Measurements from ENCODE around the gene PLAGL2. TPM values are rescaled to one million over a fixed set of nuclear protein-coding genes. Genes with fewer than 3 reads are reported as not detected.

Gene PLAGL2, protein sequence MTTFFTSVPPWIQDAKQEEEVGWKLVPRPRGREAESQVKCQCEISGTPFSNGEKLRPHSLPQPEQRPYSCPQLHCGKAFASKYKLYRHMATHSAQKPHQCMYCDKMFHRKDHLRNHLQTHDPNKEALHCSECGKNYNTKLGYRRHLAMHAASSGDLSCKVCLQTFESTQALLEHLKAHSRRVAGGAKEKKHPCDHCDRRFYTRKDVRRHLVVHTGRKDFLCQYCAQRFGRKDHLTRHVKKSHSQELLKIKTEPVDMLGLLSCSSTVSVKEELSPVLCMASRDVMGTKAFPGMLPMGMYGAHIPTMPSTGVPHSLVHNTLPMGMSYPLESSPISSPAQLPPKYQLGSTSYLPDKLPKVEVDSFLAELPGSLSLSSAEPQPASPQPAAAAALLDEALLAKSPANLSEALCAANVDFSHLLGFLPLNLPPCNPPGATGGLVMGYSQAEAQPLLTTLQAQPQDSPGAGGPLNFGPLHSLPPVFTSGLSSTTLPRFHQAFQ
- 5.1 and 6.2 TPM in 2 replicates for total RNA-seq

DNA sequence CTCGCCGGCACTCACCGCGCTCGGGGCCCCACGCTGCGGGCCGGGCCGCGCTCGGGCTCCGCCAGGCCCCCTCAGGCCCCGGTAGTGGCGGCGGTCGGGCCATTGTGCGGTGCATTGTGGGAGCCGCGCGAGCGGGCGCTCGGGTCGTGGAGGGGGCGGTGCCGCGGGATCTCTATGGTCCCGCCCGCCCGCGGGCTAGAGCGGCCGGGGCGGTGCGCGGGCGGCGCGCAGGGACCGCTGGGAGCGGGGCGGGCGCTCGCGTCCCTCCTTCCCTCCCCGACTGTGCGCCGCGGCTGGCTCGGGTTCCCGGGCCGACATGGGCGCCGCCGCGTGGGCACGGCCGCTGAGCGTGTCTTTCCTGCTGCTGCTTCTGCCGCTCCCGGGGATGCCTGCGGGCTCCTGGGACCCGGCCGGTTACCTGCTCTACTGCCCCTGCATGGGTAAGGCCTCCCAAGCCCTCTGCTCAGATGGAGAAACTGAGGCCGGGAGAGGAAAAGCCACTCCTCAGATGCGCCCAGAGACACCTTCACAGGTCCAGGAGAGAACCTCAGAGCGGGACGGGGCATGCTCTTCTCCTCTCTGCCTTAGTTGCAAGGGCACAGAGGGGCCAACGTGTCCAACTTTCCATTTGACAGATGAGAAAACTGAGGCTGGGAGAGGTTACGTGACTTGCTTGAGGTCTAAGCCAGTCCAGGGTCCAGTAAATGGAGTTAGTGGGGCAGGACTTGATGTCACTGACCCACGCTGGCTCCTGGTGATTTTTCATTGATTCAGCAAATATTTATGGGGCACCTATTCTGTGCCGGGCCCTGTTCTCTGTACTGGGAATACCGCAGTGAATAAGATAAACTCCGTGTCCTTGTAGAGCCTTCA, at the start of gene PLAGL2, which contains the start of gene POFUT1:
PLAGL2 (minus strand) TSS at position 118 of the 873 bp plus-strand sequence. CDS start 5,565 bp downstream, outside the sequence.
POFUT1 (plus strand) TSS at position 255 of the 873 bp plus-strand sequence; CDS start at position 317, 62 bp downstream.

Other genes starting within 250 kb of the PLAGL2 start
- not detected in 2 replicates for gene XKR7, start 239.6 kb downstream of the PLAGL2 start, total RNA-seq
- not detected in 2 replicates for gene CCM2L, start 197.3 kb downstream of the PLAGL2 start, total RNA-seq
- gene HCK, start 155.5 kb downstream of the PLAGL2 start, total RNA-seq = not detected in 2 replicates
- gene TM9SF4, start 98.0 kb downstream of the PLAGL2 start, total RNA-seq = 25.5 and 29.5 TPM in 2 replicates
- 29.9 and 33.3 TPM in 2 replicates for gene POFUT1, start 137 bp upstream of the PLAGL2 start, total RNA-seq
- 13.3 and 15.4 TPM in 2 replicates for gene KIF3B, start 69.9 kb upstream of the PLAGL2 start, total RNA-seq
- 11.8 and 13.0 TPM in 2 replicates for gene ASXL1, start 150.6 kb upstream of the PLAGL2 start, total RNA-seq